Prostate gland (tissue), 2 donors: ENCODE data around the gene LONRF2. TPM values are rescaled to one million over a fixed set of nuclear protein-coding genes. Genes with fewer than 3 reads are reported as not detected.
"Not testable (repeated sequence)": the region's sequence is repeated elsewhere in the genome, so short reads cannot be mapped to it uniquely, and the experiment has no call there.

Source experiments
- DNase-seq: peaks from one replicate; pipeline ENCODE4 v3.0.0-alpha.2; 2019; ENCODE audit warnings: low spot score
- H3K27ac ChIP-seq, 2 donors: fragments of 200-600 bp; sonication (generic); 2 replicates each; pipeline ENCODE4 v1.5.1; 2017 to 2019
- H3K27me3 ChIP-seq: fragments of 200-600 bp; sonication (generic); replicated peaks from 2 replicates; pipeline ENCODE4 v1.5.1; 2019; ENCODE audit not compliant: insufficient read depth
- H3K36me3 ChIP-seq, 2 donors: fragments of 200-600 bp; sonication (generic); 1 replicate in 1 of 2; 2 replicates in 1 of 2; pipeline versions ENCODE4 v1.5.1 to v1.8.1; 2017 to 2019
- H3K4me1 ChIP-seq: fragments of 200-600 bp; sonication (generic); replicated peaks from 2 replicates; pipeline ENCODE4 v1.5.1; 2019
- H3K4me3 ChIP-seq, 2 donors: fragments of 200-600 bp; sonication (generic); 2 replicates each; pipeline ENCODE4 v1.5.1; 2017 to 2019
- H3K9me3 ChIP-seq: fragments of 200-600 bp; sonication (generic); 2 replicates; pipeline ENCODE4 v1.5.1; 2017
- POLR2A ChIP-seq: fragments of 450-650 bp; IDR thresholded peaks from one replicate; pipeline ENCODE4 v1.6.1; 2016; ENCODE audit warnings: antibody characterized with exemption, mild to moderate bottlenecking
- POLR2AphosphoS5 ChIP-seq: sonication (generic); formaldehyde crosslinking; IDR thresholded peaks from one replicate; pipeline ENCODE4 v1.6.1; 2017; ENCODE audit warnings: antibody characterized with exemption
- WGBS: methylation state at CpG from one replicate; pipeline ENCODE4 v1.1.5; 2018; 5-methylcytosine and 5-hydroxymethylcytosine counted together
- intact Hi-C: fragments of 100-400 bp; cut with DNase I; formaldehyde crosslinking; loops from one replicate; pipeline ENCODE4 v1.14.2; 2022
- total RNA-seq, 2 donors: library from RNA; depleted of rRNA; stranded (reverse); fragments of >200 nt; gene quantifications; one replicate each; pipeline ENCODE4 v1.1.0, GENCODE V29; 2016
- TF ChIP-seq, protein P1 (sequence below), 4 experiments: fragments of 200-600 bp in 2 of 4; fragments of 450-650 bp in 2 of 4; sonication (generic) in 2 of 4; IDR thresholded peaks; 1 replicate in 3 of 4; 2 replicates in 1 of 4; pipeline ENCODE4 v1.5.1; 2016 to 2019; ENCODE audit warnings: antibody characterized with exemption in 4 of 4, mild to moderate bottlenecking in 2 of 4, moderate library complexity in 2 of 4

LONRF2 gene
- 10 to 100 TPM in 1 of 2 donors, 1 to 10 TPM in 1; 8.2 to 20.4 TPM for total RNA-seq

DNA sequence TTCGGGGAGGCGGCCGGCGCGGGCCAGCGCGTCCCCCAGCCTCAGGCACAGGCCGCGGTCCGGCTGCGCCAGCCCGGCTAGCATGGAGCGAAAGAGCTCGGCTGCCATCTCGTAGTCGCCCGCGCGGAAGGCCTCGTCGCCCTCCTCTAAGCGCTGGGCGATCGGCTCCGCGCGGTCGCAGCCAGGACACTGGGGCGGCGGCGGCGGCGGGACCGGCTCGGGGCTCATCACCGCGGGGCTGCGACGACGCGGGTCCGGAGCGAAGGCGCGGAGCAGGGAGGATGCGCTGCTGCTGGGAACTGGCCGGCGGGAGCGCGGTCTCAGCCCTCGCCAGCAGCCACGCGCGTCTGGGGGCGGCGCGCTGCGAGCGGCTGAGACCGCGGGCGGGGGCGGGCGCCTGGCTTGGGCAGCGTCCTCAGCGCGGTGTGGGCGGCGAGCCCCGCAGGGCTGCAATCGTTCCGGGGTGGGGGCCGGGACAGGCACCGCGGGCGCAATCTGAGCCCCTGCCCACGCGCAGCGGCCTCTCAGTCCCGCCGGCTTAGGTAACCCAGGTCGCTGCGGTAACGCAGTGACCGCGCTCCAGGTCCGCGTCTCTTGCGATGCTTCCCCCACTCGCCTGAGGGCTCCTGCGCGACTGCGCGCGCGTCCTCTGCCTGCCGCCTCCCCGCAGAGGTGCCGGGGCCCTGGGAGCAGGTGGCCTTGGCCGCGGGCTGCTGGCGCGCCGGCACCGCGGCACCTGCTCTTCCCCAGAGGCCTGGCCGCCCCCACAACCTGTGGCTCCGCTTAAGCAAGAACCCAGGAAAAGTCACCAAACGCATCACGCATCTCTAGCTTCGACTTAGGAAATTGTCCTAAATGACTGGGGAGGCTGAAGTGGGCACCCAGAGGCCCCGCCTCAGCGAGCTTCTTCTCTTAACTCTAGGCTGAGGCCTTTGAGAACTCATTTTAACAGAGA, at the start of gene LONRF2:
Gene LONRF2, minus strand, starts transcription at position 636 of the 955 bp plus-strand sequence. Its CDS starts 408 bp downstream, at position 228.
- Histone ChIP-seq H3K27ac (peak within 1 kb of the TSS; percentile 83 to 84), H3K4me1 (no peaks in the 10 kb centered on the region), H3K27me3 (no peaks in the 10 kb centered on the region), H3K36me3 (no peaks in the 10 kb centered on the region), H3K4me3 (peak within 1 kb of the TSS; percentile 60 to 69), H3K9me3 (no peaks in the 10 kb centered on the region)
- DNase-seq = peak; percentile 30
- WGBS = 3% methylated on average over 35 of the region's 113 CpGs
- intact Hi-C loops = loop anchor here (5.0 to 10.0 kb wide), 2 partner anchors 60 to 63 kb away; no protein-coding TSS in a partner anchor
- TF ChIP-seq, protein P1, sequence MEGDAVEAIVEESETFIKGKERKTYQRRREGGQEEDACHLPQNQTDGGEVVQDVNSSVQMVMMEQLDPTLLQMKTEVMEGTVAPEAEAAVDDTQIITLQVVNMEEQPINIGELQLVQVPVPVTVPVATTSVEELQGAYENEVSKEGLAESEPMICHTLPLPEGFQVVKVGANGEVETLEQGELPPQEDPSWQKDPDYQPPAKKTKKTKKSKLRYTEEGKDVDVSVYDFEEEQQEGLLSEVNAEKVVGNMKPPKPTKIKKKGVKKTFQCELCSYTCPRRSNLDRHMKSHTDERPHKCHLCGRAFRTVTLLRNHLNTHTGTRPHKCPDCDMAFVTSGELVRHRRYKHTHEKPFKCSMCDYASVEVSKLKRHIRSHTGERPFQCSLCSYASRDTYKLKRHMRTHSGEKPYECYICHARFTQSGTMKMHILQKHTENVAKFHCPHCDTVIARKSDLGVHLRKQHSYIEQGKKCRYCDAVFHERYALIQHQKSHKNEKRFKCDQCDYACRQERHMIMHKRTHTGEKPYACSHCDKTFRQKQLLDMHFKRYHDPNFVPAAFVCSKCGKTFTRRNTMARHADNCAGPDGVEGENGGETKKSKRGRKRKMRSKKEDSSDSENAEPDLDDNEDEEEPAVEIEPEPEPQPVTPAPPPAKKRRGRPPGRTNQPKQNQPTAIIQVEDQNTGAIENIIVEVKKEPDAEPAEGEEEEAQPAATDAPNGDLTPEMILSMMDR (IDR thresholded peaks at IDR 0.05) = no peak
- TF ChIP-seq POLR2A = no peak
- no peak for TF ChIP-seq POLR2AphosphoS5

DNA sequence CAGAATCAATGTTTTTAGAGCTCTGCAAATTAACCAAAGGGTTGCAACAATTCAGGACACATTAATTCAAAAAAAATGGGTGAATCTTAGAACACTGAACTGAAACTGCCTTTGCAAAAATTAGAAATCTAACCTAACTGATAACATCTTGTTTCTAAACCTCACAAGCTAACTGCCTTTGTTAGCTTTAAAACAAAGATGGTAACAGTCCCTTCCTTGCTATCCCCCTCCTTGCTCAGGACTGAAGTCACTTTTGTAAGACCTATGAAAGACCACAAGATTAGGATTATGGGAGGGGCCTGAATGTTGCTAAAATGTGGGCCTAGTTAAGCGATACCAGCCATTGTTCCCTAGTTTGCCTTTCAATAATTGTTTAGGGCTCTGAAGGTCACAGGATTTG, 44.9 kb upstream of the LONRF2 start:
- TF ChIP-seq, protein P1 (IDR thresholded peaks at IDR 0.05) = no peak
- TF ChIP-seq POLR2AphosphoS5 (no peak), POLR2A (no peak)
- Histone ChIP-seq H3K4me3 (no peak overlapping the region), H3K4me1 (no peaks in the 10 kb centered on the region), H3K27me3 (no peaks in the 10 kb centered on the region), H3K9me3 (no peaks in the 10 kb centered on the region), H3K27ac (no peak overlapping the region), H3K36me3 (no peaks in the 10 kb centered on the region)
- WGBS = 84% methylated on average over 1 of the region's 1 CpG
- no peak for DNase-seq
- intact Hi-C loops = no loop called here

DNA sequence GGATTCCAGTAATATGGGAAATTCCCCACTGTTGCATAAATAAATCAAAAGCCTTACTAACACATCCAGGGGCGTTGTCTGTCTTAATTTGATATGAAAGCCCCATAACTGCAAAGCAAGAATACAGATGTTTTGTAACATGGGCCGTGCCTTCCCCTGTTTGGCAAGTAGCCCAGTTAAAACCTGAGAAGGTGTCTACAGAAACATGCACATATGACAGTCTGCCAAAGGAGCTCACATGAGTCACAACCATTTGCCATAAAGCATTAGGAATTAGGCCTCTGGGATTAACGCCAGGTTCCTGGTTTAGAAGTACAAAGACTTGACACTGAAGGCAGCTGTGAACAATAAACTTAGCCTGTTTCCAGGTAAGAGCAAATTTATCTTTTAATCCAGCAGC, 43.1 kb upstream of the LONRF2 start:
- H3K27me3 ChIP-seq = no peaks in the 10 kb centered on the region
- H3K27ac ChIP-seq = no peak overlapping the region
- no peaks in the 10 kb centered on the region for H3K4me1 ChIP-seq
- DNase-seq = peak; percentile 77
- H3K9me3 ChIP-seq = no peaks in the 10 kb centered on the region
- no peak overlapping the region for H3K4me3 ChIP-seq
- intact Hi-C loops = no loop called here
- 9% methylated on average over 3 of the region's 3 CpGs for WGBS
- TF ChIP-seq POLR2A (no peak), POLR2AphosphoS5 (peak; percentile 45)
- TF ChIP-seq, protein P1 (IDR thresholded peaks at IDR 0.05) = no peak
- H3K36me3 ChIP-seq = no peaks in the 10 kb centered on the region

DNA sequence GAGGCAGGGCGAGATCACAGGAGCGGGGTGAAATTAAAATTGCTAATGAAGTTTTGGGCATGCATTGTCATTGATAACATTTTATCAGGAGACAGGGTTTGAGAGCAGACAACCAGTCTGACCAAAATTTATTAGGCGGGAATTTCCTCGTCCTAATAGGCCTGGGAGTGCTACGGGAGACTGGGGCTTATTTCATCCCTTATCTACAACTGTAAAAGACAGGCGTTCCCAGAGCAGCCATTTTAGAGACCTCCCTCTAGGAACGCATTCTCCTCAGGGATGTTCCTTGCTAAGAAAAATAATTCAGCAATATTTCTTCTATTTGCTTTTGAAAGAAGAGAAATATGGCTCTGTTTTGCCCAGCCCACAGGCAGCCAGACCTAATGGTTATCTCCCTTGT, 40.0 kb upstream of the LONRF2 start:
- H3K4me1 ChIP-seq, DNase-seq, H3K9me3 ChIP-seq, intact Hi-C loops, H3K27ac ChIP-seq, H3K36me3 ChIP-seq, H3K27me3 ChIP-seq, H3K4me3 ChIP-seq: not testable (repeated sequence)
- WGBS = 94% methylated on average over 7 of the region's 7 CpGs

DNA sequence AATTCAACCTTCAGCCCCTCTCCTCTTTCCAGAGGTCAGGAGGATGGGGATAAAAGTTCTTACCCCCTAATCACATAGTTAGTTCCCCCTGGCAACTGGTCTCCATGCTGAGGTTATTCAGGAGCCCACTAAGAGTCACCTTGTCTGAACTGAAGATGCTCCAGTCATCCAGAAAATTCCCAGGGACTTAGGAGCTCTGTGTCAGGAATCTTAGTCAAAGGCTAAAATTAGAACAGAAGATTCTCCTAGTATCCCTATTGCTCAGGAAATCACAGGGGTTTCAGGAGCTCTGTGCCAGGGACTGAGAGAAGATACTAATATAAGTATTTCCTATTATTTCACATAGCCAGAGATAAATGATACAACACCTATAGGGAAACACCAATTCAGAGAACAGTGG, 37.3 kb upstream of the LONRF2 start:
- intact Hi-C loops = no loop called here
- H3K9me3 ChIP-seq = no peaks in the 10 kb centered on the region
- no peak overlapping the region for H3K4me3 ChIP-seq
- no peak for DNase-seq
- no peaks in the 10 kb centered on the region for H3K36me3 ChIP-seq
- TF ChIP-seq, protein P1 (IDR thresholded peaks at IDR 0.05) = no peak
- no peak for TF ChIP-seq POLR2AphosphoS5
- no peak for TF ChIP-seq POLR2A
- H3K27me3 ChIP-seq = no peaks in the 10 kb centered on the region
- no peak overlapping the region for H3K27ac ChIP-seq
- H3K4me1 ChIP-seq = no peaks in the 10 kb centered on the region
